GM08714 (cell line): ENCODE measurements around the gene SH3BP1.

Experiments used
- H3K4me3 ChIP-seq: fragments of 200-500 bp; sonication (Bioruptor generic); 2 replicates; pipeline ENCODE4 v1.5.1; 2014; ENCODE audit warnings: mild to moderate bottlenecking, low read length, inconsistent platforms
- ZNF274 ChIP-seq: IDR thresholded peaks from 2 replicates; pipeline ENCODE4 v1.6.1; 2012; ENCODE audit warnings: mild to moderate bottlenecking, low read depth, low read length

The SH3BP1 gene

GRCh38 chr22:37701141-37701786 lies 61.8 kb downstream of the SH3BP1 start:
- TF ChIP-seq ZNF274 = no peak
- H3K4me3 ChIP-seq = no peak overlapping the region

GRCh38 chr22:37703906-37704305 lies 64.4 kb downstream of the SH3BP1 start:
- H3K4me3 ChIP-seq = no peak overlapping the region
- no peak for TF ChIP-seq ZNF274

GRCh38 chr22:37704645-37705044 lies 65.2 kb downstream of the SH3BP1 start:
- no peak for TF ChIP-seq ZNF274
- H3K4me3 ChIP-seq = no peak overlapping the region

- H3K4me3 ChIP-seq = no peak overlapping the region
- no peak for TF ChIP-seq ZNF274
These were observed 65.7 kb downstream of the SH3BP1 start for GRCh38 chr22:37705205-37705604.
